Pancreas (tissue), 10 donors: ENCODE data around the gene RAD51B. TPM values are rescaled to one million over a fixed set of nuclear protein-coding genes. Genes with fewer than 3 reads are reported as not detected.

Experiments used
- ATAC-seq, 4 donors: fragments of 200-7000 bp; cut with Tn5 transposase; one replicate each; pipeline versions ENCODE4 v1.8.0 to v1.9.1; 2020; ENCODE audit warnings: mild to moderate bottlenecking in 4 of 4, moderate library complexity in 4 of 4
- DNase-seq, 6 donors: peaks; one replicate each; pipeline ENCODE4 v3.0.0-alpha.2; 2020
- FAIRE-seq: peaks from 2 replicates; lab custom pipeline; 2012; peaks lifted over from hg19 to GRCh38; lab: Jason Lieb, UNC
- H3K27ac ChIP-seq, 4 donors: fragments of 200-600 bp; sonication (generic); 1 replicate in 3 of 4; 2 replicates in 1 of 4; pipeline versions ENCODE4 v1.5.0 to v1.8.0; 2020
- H3K27me3 ChIP-seq, 4 donors: fragments of 200-600 bp; one replicate each; pipeline ENCODE4 v1.8.0; 2021
- H3K36me3 ChIP-seq, 3 donors: fragments of 200-600 bp; sonication (generic) in 1 of 3; one replicate each; pipeline versions ENCODE4 v1.5.0 to v1.8.0; 2020 to 2021
- H3K4me1 ChIP-seq, 3 donors: fragments of 200-600 bp; one replicate each; pipeline ENCODE4 v1.8.0; 2021
- H3K4me3 ChIP-seq, 4 donors: fragments of 200-600 bp; sonication (generic) in 2 of 4; one replicate each; pipeline versions ENCODE4 v1.5.0 to v1.8.0; 2020 to 2021
- H3K9me3 ChIP-seq, 4 donors: fragments of 200-600 bp; one replicate each; pipeline ENCODE4 v1.8.0; 2021
- CTCF ChIP-seq, 4 donors: fragments of 200-600 bp; sonication (generic) in 3 of 4; IDR thresholded peaks; one replicate each; pipeline versions ENCODE4 v1.5.0 to v1.8.0; 2021; ENCODE audit warnings: antibody characterized with exemption in 4 of 4
- WGBS, 2 donors: extraction: QIAGEN DNeasy Blood & Tissue Kit; methylation state at CpG; one replicate each; pipeline ENCODE4 v1.1.7; 2013; 5-methylcytosine and 5-hydroxymethylcytosine counted together
- intact Hi-C, 3 donors: fragments of 100-400 bp; cut with DNase I; formaldehyde crosslinking; loops; one replicate each; pipeline versions ENCODE4 v1.11.1 to v1.14.2; 2022
- polyA plus RNA-seq, 2 donors: library from polyadenylated mRNA; stranded (reverse); fragments of 200-250 nt; gene quantifications; one replicate each; pipeline ENCODE4 v1.2.3, GENCODE V29; 2013
- total RNA-seq, 6 donors: library from RNA; stranded (reverse); fragmentation: NEBNext Ultra II Directional in 4 of 6; extraction: Animal tissue kit (Norgen Biotek cat#: 25700) in 4 of 6; gene quantifications; one replicate each; pipeline versions ENCODE4 v1.2.1 to v1.2.4, GENCODE V29; 2021 to 2023
- donor health status: healthy with polysubstance abuse.
- donor health status: DM: no; HTN: no; CAD: no; lungs with moderate emphysema.
- donor health status: DM: no; HTN: no; CAD: no.
- donor health status: control.
- donor health status: control.
- donor health status: Bipolar disorder and iron deficiency.
- donor health status: DM: yes; HTN: yes; CAD: no.
- donor health status: DM: no; HTN: no; CAD: no.
- donor health status: DM: no; HTN: no; CAD: no.
- donor health status: DM: yes; HTN: yes; CAD: no.

Gene RAD51B
- total and polyA plus RNA-seq, 8 donors, result 1.1 to 17.3 (median 5.8) TPM

GRCh38 chr14:68738559-68738958 lies 919.0 kb downstream of the RAD51B start:
- no peaks in the 10 kb centered on the region for H3K27me3 ChIP-seq
- H3K27ac ChIP-seq, result no peak overlapping the region
- no peak for DNase-seq
- FAIRE-seq, result no peak
- no peaks in the 10 kb centered on the region for H3K9me3 ChIP-seq
- H3K36me3 ChIP-seq, result no peaks in the 10 kb centered on the region
- 89 to 96% methylated on average over 4 of the region's 4 CpGs for WGBS, 2 donors
- TF ChIP-seq CTCF (IDR thresholded peaks at IDR 0.05), result no peak
- intact Hi-C loops, result no loop called here
- H3K4me1 ChIP-seq, result no peaks in the 10 kb centered on the region
- H3K4me3 ChIP-seq, result no peak overlapping the region
- no peak for ATAC-seq

DNA sequence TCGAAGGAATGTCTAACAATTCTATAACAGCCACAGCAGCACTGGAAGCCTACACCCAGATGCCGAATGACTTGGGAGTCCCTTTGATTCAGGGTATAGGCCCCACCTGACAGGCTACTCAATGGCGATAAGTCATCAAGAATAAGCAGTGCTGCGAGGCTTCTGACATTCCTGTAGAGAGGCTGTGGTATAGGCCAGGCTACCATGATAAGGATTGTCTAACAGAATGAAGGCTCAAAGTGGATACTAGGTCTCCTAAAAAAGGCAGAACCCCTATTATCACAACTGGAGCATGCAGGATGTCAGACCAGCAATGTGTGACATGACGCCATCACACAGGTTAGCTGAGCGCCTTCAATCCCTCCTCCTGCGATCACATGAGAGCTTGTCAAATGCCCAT lies 920.1 kb downstream of the RAD51B start:
- no peak for ATAC-seq
- Histone ChIP-seq H3K27me3 (no peaks in the 10 kb centered on the region), H3K4me3 (no peak overlapping the region), H3K36me3 (no peaks in the 10 kb centered on the region), H3K9me3 (no peaks in the 10 kb centered on the region), H3K4me1 (no peaks in the 10 kb centered on the region), H3K27ac (no peak overlapping the region)
- intact Hi-C loops, result no loop called here
- 97 to 98% methylated on average over 7 of the region's 7 CpGs for WGBS, 2 donors
- no peak for TF ChIP-seq CTCF (IDR thresholded peaks at IDR 0.05)
- DNase-seq, result no peak
- FAIRE-seq, result no peak

DNA sequence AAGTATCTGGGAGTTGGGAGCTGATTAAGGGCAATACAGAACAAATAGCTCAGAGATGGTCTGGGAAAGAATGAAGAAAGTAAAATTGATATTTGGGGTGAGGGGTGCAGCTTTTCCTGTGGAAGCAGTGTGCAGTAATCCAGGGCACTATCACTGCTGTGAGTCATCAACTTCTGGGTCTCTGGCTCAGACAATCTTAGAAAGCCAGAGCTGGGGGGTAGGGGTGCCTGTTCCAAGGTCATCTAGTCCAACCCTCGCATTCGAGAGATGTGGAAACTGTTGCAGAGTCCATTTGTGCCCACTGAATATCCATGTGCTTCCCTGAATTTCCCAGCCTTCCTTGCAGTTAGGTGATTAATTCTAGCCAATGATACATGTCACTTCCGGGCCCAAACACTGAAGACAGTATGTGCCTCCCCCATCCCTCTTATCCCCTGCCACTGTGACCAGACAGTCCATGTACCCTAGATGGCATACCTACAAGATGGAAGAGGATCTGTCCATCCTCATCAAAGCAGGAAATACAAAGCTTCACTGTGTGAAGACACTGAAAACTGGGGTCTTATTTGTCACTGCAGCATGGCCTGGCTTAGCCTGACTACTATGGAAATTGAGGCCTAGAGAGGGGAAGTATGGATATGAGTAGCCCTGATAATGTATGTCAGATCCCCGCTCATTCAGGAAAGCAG lies 921.4 kb downstream of the RAD51B start:
- no peaks in the 10 kb centered on the region for H3K36me3 ChIP-seq
- H3K4me3 ChIP-seq, result no peak overlapping the region
- ATAC-seq, result no peak
- no peaks in the 10 kb centered on the region for H3K4me1 ChIP-seq
- FAIRE-seq, result no peak
- intact Hi-C loops, result no loop called here
- H3K27ac ChIP-seq, result no peak overlapping the region
- no peak for DNase-seq
- H3K27me3 ChIP-seq, result no peaks in the 10 kb centered on the region
- no peak for TF ChIP-seq CTCF (IDR thresholded peaks at IDR 0.05)
- H3K9me3 ChIP-seq, result no peaks in the 10 kb centered on the region
- 92% methylated on average over 4 of the region's 4 CpGs for WGBS, 2 donors

DNA sequence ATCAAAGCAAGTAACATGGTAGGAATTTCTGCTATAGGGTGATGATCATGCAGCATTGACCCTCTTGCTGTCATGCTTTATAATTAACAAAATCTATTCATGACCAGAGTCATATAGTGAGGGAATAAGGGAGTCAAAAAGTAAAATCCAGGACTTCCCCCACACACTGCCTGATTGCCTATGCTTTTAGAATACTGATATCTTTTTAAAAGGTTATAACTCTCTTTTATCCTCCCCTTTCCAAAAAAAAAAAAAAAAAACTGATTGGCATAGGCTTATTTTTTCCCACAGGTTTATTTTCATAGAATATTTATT lies 921.9 kb downstream of the RAD51B start:
- no peak overlapping the region for H3K27ac ChIP-seq

More for the DNA sequence above, 921.9 kb downstream of the RAD51B start:
- H3K27me3 ChIP-seq, result no peaks in the 10 kb centered on the region
- no peak overlapping the region for H3K4me3 ChIP-seq
- DNase-seq (no peak), FAIRE-seq (no peak), ATAC-seq (no peak)
- no peaks in the 10 kb centered on the region for H3K36me3 ChIP-seq
- TF ChIP-seq CTCF (IDR thresholded peaks at IDR 0.05), result no peak
- H3K4me1 ChIP-seq, result no peaks in the 10 kb centered on the region
- no peaks in the 10 kb centered on the region for H3K9me3 ChIP-seq
- intact Hi-C loops, result no loop called here
